HEK293T (cell line): ENCODE results near the gene FBXO8.

Experiments
- CTCF ChIA-PET: fragments of 350-600 bp; formaldehyde crosslinking; extraction: SDS; loops from one replicate; lab custom pipeline; 2021; ENCODE audit warnings: antibody characterized with exemption, inconsistent platforms; lab: Yijun Ruan, JAX
- POLR2A ChIA-PET: fragments of 350-600 bp; formaldehyde crosslinking; extraction: SDS; loops from one replicate; lab custom pipeline; 2020; ENCODE audit warnings: antibody characterized with exemption, inconsistent platforms; lab: Yijun Ruan, JAX
- DNase-seq: peaks from one replicate; pipeline ENCODE4 v3.0.0; 2012; ENCODE audit warnings: mixed read lengths; ENCODE audit errors: extremely low spot score
- ARNT ChIP-seq: fragments of 450-650 bp; IDR thresholded peaks from 2 replicates; pipeline ENCODE4 v1.6.1; 2017; ENCODE audit warnings: mild to moderate bottlenecking
- BHLHE40 ChIP-seq: fragments of 450-650 bp; IDR thresholded peaks from 2 replicates; pipeline ENCODE4 v1.6.1; 2016; ENCODE audit warnings: mild to moderate bottlenecking, moderate library complexity, borderline replicate concordance
- CTBP1 ChIP-seq: fragments of 450-650 bp; IDR thresholded peaks from 2 replicates; pipeline ENCODE4 v1.6.1; 2016; ENCODE audit warnings: borderline replicate concordance
- ELF4 ChIP-seq: fragments of 450-650 bp; IDR thresholded peaks from 2 replicates; pipeline ENCODE4 v1.6.1; 2017; ENCODE audit warnings: antibody characterized with exemption
- FOXA1 ChIP-seq: fragments of 450-650 bp; IDR thresholded peaks from 2 replicates; pipeline ENCODE4 v1.6.1; 2016; ENCODE audit warnings: mild to moderate bottlenecking
- FOXK2 ChIP-seq: fragments of 450-650 bp; IDR thresholded peaks from 2 replicates; pipeline ENCODE4 v1.6.1; 2016; ENCODE audit warnings: mild to moderate bottlenecking
- FOXM1 ChIP-seq: fragments of 450-650 bp; IDR thresholded peaks from 2 replicates; pipeline ENCODE4 v1.6.1; 2017; ENCODE audit warnings: mild to moderate bottlenecking, borderline replicate concordance
- HDGF ChIP-seq: fragments of 450-650 bp; IDR thresholded peaks from 2 replicates; pipeline ENCODE4 v1.6.1; 2017; ENCODE audit warnings: antibody characterized with exemption, borderline replicate concordance
- L3MBTL2 ChIP-seq: fragments of 450-650 bp; conservative IDR thresholded peaks from 2 replicates; pipeline ENCODE4 v1.6.1; 2016; ENCODE audit warnings: mild to moderate bottlenecking
- LEF1 ChIP-seq: fragments of 450-650 bp; IDR thresholded peaks from 2 replicates; pipeline ENCODE4 v1.6.1; 2017; ENCODE audit warnings: mild to moderate bottlenecking, borderline replicate concordance
- NFRKB ChIP-seq: fragments of 450-650 bp; IDR thresholded peaks from 2 replicates; pipeline ENCODE4 v1.6.1; 2016; ENCODE audit warnings: mild to moderate bottlenecking, moderate library complexity
- PKNOX1 ChIP-seq: fragments of 450-650 bp; IDR thresholded peaks from 2 replicates; pipeline ENCODE4 v1.6.1; 2016
- SP1 ChIP-seq: fragments of 450-650 bp; IDR thresholded peaks from 2 replicates; pipeline ENCODE4 v1.6.1; 2017
- SUZ12 ChIP-seq: fragments of 450-650 bp; IDR thresholded peaks from 2 replicates; pipeline ENCODE4 v1.6.1; 2016; ENCODE audit warnings: mild to moderate bottlenecking
- TARDBP ChIP-seq: fragments of 450-650 bp; IDR thresholded peaks from 2 replicates; pipeline ENCODE4 v1.6.1; 2016
- ZNF384 ChIP-seq: fragments of 450-650 bp; IDR thresholded peaks from 2 replicates; pipeline ENCODE4 v1.6.1; 2016

Gene FBXO8

DNA sequence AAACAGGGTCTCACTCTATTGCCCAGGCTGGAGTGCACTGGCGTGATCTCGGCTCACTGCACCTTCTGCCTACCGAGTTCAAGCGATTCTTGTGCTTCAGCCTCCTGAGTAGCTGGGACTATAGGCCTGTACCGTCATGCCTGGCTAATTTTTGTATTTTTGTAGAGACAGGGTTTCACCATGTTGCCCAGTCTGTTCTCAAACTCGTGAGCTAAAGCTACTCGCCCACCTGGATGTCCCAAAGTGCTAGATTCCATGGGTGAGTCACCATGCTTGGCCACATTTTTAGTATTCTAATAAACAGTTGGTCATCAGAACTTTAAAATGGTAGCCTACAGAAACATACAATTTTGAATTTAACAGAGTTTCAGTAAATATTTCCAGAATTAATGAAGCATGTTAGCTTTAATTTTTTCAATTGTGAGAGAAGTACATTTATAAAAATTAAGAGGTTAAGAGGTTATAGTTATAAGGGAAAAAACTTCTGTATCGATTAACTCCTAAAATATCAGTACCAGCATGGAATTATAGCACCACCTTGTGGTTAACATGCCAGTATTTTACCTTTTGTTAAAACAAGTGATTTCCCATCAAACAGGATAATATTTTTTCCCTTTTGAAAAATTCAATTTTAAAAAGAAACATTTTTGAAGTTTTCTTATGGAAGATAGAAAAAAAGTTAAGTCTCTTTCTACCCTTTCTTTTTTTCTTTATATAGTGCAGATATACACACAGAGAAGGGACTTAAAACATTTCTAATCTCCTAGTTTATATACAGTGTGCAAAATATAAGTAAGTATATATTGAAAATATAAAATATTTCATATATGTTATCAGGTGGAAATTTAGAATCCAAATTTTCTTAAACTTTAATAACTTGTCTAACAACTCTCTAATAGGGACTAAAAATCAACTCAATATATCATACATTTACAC lies 35.6 kb upstream of the FBXO8 start:
- TF ChIP-seq HDGF (no peak), ZNF384 (0 out of 2 replicates have a peak, but pooled peaks have one; percentile 11)
- CTCF ChIA-PET = interaction anchor here (0.5 to 1.2 kb wide), 7 partner anchors 9 to 816 kb away, joined by 3 to 4 read pairs (median 3); no protein-coding TSS in a partner anchor
- DNase-seq = no peak
- POLR2A ChIA-PET = no interaction called here

- ChIA-PET CTCF (no interaction called here), POLR2A (no interaction called here)
- no peak for DNase-seq
- TF ChIP-seq ELF4 (no peak), L3MBTL2 (no peak), FOXK2 (no peak), CTBP1 (no peak), ZNF384 (no peak), FOXA1 (no peak)
These were observed 34.1 kb upstream of the FBXO8 start for GRCh38 chr4:174317531-174317930.

DNA sequence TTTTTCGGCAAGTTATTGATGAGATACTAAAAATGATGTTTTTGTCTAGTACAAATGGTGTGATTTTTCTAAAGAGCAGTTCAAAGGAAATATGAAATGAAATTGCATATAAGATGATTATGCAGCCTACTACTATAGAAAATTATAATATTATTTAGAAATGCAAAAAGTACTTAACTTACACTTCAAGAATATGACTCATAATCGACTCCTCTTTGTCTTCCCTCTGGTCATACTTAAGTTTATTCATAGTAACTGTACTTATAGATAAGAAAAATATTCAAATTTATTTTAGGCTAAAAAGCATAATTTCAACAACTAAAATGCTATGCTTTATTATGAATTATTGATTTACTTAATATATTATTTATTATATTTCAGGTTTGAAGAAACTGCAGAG lies 33.5 kb upstream of the FBXO8 start:
- ChIA-PET POLR2A (no interaction called here), CTCF (no interaction called here)
- TF ChIP-seq HDGF (no peak), ARNT (no peak), FOXK2 (no peak), FOXM1 (no peak), NFRKB (no peak), SP1 (no peak), L3MBTL2 (no peak), PKNOX1 (no peak), BHLHE40 (no peak), LEF1 (no peak)
- DNase-seq = no peak

DNA sequence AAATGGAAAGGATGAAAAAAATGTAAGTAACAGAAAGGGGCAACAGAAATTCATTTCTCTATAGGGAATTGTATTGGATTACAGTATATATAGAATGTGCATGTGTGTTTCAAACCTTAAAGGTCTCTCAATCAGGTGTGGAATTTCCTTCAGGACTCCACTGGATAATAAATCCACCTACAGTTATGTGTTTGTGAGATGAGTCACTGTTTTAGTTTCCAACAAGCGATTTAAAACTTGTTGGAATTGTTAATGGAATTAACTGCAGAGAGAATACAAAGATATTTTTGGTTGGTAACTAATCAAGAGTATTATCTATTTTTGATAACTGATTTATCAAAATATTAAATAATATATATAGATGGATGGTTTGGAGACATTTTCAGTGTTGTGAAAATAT lies 33.1 kb upstream of the FBXO8 start:
- DNase-seq = no peak
- ChIA-PET CTCF (no interaction called here), POLR2A (no interaction called here)
- TF ChIP-seq BHLHE40 = no peak
- TF ChIP-seq SUZ12 = no peak
- no peak for TF ChIP-seq PKNOX1
- TF ChIP-seq FOXM1 = no peak
- TF ChIP-seq LEF1 = no peak
- no peak for TF ChIP-seq ZNF384
- TF ChIP-seq L3MBTL2 = no peak
- TF ChIP-seq TARDBP = no peak
- no peak for TF ChIP-seq ELF4
- TF ChIP-seq NFRKB = no peak
- no peak for TF ChIP-seq ARNT
- TF ChIP-seq SP1 = no peak
- TF ChIP-seq FOXK2 = no peak
- no peak for TF ChIP-seq FOXA1
- TF ChIP-seq CTBP1 = no peak
- no peak for TF ChIP-seq HDGF

DNA sequence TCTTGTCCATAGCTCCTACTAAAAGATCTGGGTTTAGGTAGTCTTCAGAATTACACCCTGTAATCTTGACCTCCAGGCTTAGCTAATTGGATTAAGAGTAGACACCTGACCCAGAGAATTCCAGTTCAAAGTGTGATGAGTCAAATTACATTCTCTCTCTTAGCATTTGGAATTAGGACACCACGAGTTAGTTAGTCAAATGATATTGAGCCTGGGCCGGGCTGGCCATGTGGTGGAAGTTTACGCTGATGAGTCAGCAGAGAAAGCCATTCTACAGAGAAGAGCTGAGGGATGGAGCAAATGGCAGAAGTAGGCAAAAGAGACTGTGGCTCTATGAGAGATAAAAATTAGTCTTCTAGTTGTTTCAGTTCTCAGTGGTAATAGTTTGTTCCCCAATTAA lies 31.3 kb upstream of the FBXO8 start:
- no peak for TF ChIP-seq CTBP1
- no peak for DNase-seq
- ChIA-PET POLR2A (no interaction called here), CTCF (interaction anchor here (0.6 kb wide), 1 partner anchor 1119 kb away, joined by 3 read pairs; no protein-coding TSS in a partner anchor)

- no peak for DNase-seq
- ChIA-PET POLR2A (no interaction called here), CTCF (interaction anchor here (0.6 kb wide), 1 partner anchor 1119 kb away, joined by 3 read pairs; no protein-coding TSS in a partner anchor)
- TF ChIP-seq FOXM1 (no peak), PKNOX1 (no peak), BHLHE40 (no peak), TARDBP (no peak), HDGF (no peak), FOXK2 (no peak), SUZ12 (no peak), NFRKB (no peak), ZNF384 (no peak), ELF4 (no peak), ARNT (no peak), LEF1 (no peak), FOXA1 (no peak), L3MBTL2 (no peak), SP1 (no peak), CTBP1 (no peak)
These were observed 30.8 kb upstream of the FBXO8 start for GRCh38 chr4:174314274-174314673.
